Upper lobe of left lung (tissue), 6 donors: ENCODE results near the gene STAP2. TPM values are rescaled to one million over a fixed set of nuclear protein-coding genes. Genes with fewer than 3 reads are reported as not detected.

Experiments
- ATAC-seq, 2 donors: fragments of 200-7000 bp; cut with Tn5 transposase; one replicate each; pipeline ENCODE4 v1.9.1; 2022; ENCODE audit warnings: mild to moderate bottlenecking in 2 of 2, moderate library complexity in 2 of 2; ENCODE audit not compliant: low FRiP score in 2 of 2
- DNase-seq, 2 donors: peaks; one replicate each; pipeline ENCODE4 v3.0.0-alpha.2; 2019 to 2020
- H3K27ac ChIP-seq, 4 donors: fragments of 200-600 bp; sonication (generic); one replicate each; pipeline ENCODE4 v1.5.1; 2016 to 2019
- H3K27me3 ChIP-seq, 4 donors: fragments of 200-600 bp; sonication (generic); one replicate each; pipeline ENCODE4 v1.5.1; 2017 to 2019
- H3K36me3 ChIP-seq, 4 donors: fragments of 200-600 bp; sonication (generic); one replicate each; pipeline ENCODE4 v1.5.1; 2016 to 2019
- H3K4me1 ChIP-seq, 4 donors: fragments of 200-600 bp; sonication (generic); one replicate each; pipeline ENCODE4 v1.5.1; 2018 to 2019
- H3K4me3 ChIP-seq, 4 donors: fragments of 200-600 bp; sonication (generic); one replicate each; pipeline ENCODE4 v1.5.1; 2017 to 2019; ENCODE audit warnings: mild to moderate bottlenecking in 2 of 4, moderate library complexity in 1 of 4
- H3K9me3 ChIP-seq, 4 donors: fragments of 200-600 bp; sonication (generic); one replicate each; pipeline ENCODE4 v1.5.1; 2018 to 2019
- EP300 ChIP-seq, 4 donors: sonication (generic); formaldehyde crosslinking; IDR thresholded peaks; one replicate each; pipeline ENCODE4 v1.5.1; 2017; ENCODE audit warnings: antibody characterized with exemption in 4 of 4, control low read depth in 2 of 4
- POLR2A ChIP-seq, 4 donors: fragments of 450-650 bp; IDR thresholded peaks; one replicate each; pipeline ENCODE4 v1.5.1; 2016 to 2017; ENCODE audit warnings: antibody characterized with exemption in 4 of 4, mild to moderate bottlenecking in 2 of 4
- POLR2AphosphoS5 ChIP-seq, 2 donors: sonication (generic); formaldehyde crosslinking; IDR thresholded peaks; one replicate each; pipeline ENCODE4 v1.5.1; 2017; ENCODE audit warnings: antibody characterized with exemption in 2 of 2
- WGBS, 2 donors: methylation state at CpG; one replicate each; pipeline ENCODE4 v1.1.5; 2017 to 2018; 5-methylcytosine and 5-hydroxymethylcytosine counted together
- total RNA-seq, 6 donors: library from RNA; depleted of rRNA in 4 of 6; stranded (reverse); fragments of >200 nt in 4 of 6; gene quantifications; one replicate each; pipeline versions ENCODE4 v1.1.0 to v1.2.1, GENCODE V29; 2016 to 2021
- TF ChIP-seq, protein P1 (sequence below), 6 experiments: fragments of 450-650 bp in 4 of 6; fragments of 200-600 bp in 2 of 6; sonication (generic) in 2 of 6; IDR thresholded peaks; one replicate each; pipeline ENCODE4 v1.5.1; 2016 to 2019; ENCODE audit warnings: antibody characterized with exemption in 6 of 6
- donor health status: DM: no; HTN: no; CAD: no; lungs with moderate emphysema.
- donor health status: DM: no; HTN: yes; CAD: no; lungs with severe emphysema.

The STAP2 gene
- total RNA-seq, 6 donors from 2014 or later = 11.2 to 39.8 (median 14.7) TPM

GRCh38 chr19:4373013-4373367, 34.4 kb upstream of the STAP2 start:
- peaks cover 0 to 7% (median 0%) of the 10 kb centered on the region in 4 donors for H3K36me3 ChIP-seq
- 82 to 96% methylated on average over 5 to 8 of the region's 8 CpGs for WGBS, 2 donors

DNA sequence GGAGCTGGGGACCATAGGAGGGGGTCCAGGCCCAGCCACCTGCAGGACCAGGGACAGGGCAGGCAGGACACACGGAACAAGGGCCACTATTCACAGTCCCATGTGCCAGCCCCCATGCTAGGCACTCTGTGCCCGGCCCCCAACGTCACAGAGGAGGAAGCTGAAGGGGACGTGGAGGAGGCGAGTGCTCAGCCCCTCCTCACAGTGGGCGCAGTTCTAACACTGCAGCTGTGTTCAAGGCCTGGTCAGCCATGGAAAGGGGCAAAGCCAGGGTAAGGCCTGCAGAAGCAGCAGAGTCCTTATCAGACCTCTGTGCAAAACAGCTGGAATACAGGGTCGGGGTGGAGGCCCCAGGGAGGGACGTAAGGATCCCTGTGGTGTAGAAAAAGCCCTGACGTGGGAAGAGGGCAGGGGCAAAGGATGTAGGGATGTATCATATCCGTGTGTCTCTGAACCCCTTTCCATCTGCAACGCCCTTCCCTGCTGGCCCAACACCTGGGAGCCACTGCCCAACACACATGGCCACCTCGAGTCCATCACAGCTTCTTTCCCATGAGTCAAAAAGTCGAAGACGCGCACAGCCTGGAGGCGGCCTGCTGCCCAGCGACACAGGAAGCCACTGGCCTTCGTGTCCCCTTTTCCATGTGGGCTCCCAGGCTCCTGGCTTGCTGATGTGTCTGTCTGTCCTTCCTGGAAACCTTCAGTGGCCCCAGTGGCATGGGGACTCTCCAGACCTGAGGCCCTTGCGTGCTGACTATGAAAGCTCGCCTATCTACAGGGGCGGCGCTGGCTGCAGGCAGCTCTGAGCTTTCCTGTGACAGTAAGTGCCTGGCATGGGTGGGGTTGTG, 33.8 kb upstream of the STAP2 start:
- H3K27me3 ChIP-seq = no peaks in the 10 kb centered on the region
- H3K27ac ChIP-seq = peak overlapping the region in 3 of 4 donors; percentile 85
- H3K4me1 ChIP-seq = peaks cover 79 to 95% (median 91%) of the 10 kb centered on the region in 4 donors
- peaks cover 0 to 11% (median 0%) of the 10 kb centered on the region in 4 donors for H3K36me3 ChIP-seq
- no peaks in the 10 kb centered on the region for H3K9me3 ChIP-seq
- TF ChIP-seq EP300 (IDR thresholded peaks at IDR 0.05) (no peak), POLR2A (IDR thresholded peaks at IDR 0.05) (no peak), POLR2AphosphoS5 (IDR thresholded peaks at IDR 0.05) (no peak)
- TF ChIP-seq, protein P1, sequence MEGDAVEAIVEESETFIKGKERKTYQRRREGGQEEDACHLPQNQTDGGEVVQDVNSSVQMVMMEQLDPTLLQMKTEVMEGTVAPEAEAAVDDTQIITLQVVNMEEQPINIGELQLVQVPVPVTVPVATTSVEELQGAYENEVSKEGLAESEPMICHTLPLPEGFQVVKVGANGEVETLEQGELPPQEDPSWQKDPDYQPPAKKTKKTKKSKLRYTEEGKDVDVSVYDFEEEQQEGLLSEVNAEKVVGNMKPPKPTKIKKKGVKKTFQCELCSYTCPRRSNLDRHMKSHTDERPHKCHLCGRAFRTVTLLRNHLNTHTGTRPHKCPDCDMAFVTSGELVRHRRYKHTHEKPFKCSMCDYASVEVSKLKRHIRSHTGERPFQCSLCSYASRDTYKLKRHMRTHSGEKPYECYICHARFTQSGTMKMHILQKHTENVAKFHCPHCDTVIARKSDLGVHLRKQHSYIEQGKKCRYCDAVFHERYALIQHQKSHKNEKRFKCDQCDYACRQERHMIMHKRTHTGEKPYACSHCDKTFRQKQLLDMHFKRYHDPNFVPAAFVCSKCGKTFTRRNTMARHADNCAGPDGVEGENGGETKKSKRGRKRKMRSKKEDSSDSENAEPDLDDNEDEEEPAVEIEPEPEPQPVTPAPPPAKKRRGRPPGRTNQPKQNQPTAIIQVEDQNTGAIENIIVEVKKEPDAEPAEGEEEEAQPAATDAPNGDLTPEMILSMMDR (IDR thresholded peaks at IDR 0.05) = no peak
- ATAC-seq = no peak
- DNase-seq = peak in 1 of 2 donors; percentile 42
- H3K4me3 ChIP-seq = no peak overlapping the region
- 87 to 94% methylated on average over 17 to 20 of the region's 22 CpGs for WGBS, 2 donors

More at GRCh38 chr19:4373013-4373367, 34.4 kb upstream of the STAP2 start:
- no peaks in the 10 kb centered on the region for H3K9me3 ChIP-seq
- TF ChIP-seq EP300 (IDR thresholded peaks at IDR 0.05) (no peak), POLR2AphosphoS5 (IDR thresholded peaks at IDR 0.05) (no peak), POLR2A (IDR thresholded peaks at IDR 0.05) (no peak)
- TF ChIP-seq, protein P1 (IDR thresholded peaks at IDR 0.05) = no peak
- ATAC-seq (no peak), DNase-seq (peak in 1 of 2 donors; percentile 45)
- no peak overlapping the region for H3K4me3 ChIP-seq
- no peaks in the 10 kb centered on the region for H3K27me3 ChIP-seq
- H3K27ac ChIP-seq = peak overlapping the region; percentile 78 to 85 (median 85)
- peaks cover 81 to 95% (median 92%) of the 10 kb centered on the region in 4 donors for H3K4me1 ChIP-seq

GRCh38 chr19:4371247-4372164, 32.9 kb upstream of the STAP2 start:
- Histone ChIP-seq H3K9me3 (no peaks in the 10 kb centered on the region), H3K36me3 (peaks cover 0 to 18% (median under 1%) of the 10 kb centered on the region in 4 donors), H3K27me3 (no peaks in the 10 kb centered on the region), H3K4me3 (no peak overlapping the region), H3K27ac (peak overlapping the region in 3 of 4 donors; percentile 79 to 87 (median 85)), H3K4me1 (peaks cover 72 to 86% (median 82%) of the 10 kb centered on the region in 4 donors)
- TF ChIP-seq EP300 (IDR thresholded peaks at IDR 0.05) (no peak), POLR2A (IDR thresholded peaks at IDR 0.05) (no peak), POLR2AphosphoS5 (IDR thresholded peaks at IDR 0.05) (no peak)
- TF ChIP-seq, protein P1 (IDR thresholded peaks at IDR 0.05) = no peak
- WGBS, 2 donors = 87 to 91% methylated on average over 26 to 28 of the region's 31 CpGs
- no peak for ATAC-seq
- DNase-seq = peak in 1 of 2 donors; percentile 65

DNA sequence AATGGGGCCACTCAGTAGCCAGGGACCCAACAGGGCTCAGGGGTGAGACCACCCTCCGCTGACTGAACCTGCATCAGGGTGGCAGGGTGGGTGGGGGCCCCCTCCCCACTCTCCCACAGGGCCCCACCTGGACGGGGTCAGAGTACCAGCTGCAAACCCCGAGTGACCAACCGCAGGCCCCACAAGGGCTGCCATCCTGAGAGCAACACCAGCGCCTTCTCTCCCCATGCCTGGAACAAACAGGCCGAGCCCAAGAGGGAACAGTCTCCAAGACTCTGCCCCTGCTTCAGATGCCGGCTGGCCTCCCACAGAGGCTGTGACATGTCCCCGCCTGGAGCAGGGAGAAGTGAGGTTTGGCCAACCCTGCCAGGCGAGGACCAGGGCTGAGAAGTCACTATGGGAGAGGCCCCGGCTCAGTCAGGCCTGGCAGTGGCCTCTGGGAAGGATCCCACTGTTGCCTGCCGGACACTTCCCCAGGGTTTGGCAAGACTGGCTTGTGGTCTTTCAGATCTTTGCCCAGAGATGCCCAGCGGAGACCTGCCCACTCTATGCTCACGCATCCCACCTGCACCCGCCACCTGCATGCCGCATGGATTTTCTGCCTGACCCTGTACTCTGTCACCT, 31.9 kb upstream of the STAP2 start:
- H3K27me3 ChIP-seq = no peaks in the 10 kb centered on the region
- TF ChIP-seq, protein P1 (IDR thresholded peaks at IDR 0.05) = no peak
- no peak for TF ChIP-seq EP300 (IDR thresholded peaks at IDR 0.05)
- TF ChIP-seq POLR2AphosphoS5 (IDR thresholded peaks at IDR 0.05) = no peak
- TF ChIP-seq POLR2A (IDR thresholded peaks at IDR 0.05) = no peak
- peaks cover 64 to 77% (median 72%) of the 10 kb centered on the region in 4 donors for H3K4me1 ChIP-seq
- peak in 1 of 2 donors; percentile 52 for DNase-seq
- H3K36me3 ChIP-seq = peaks cover 5 to 27% (median 9%) of the 10 kb centered on the region in 4 donors
- WGBS, 2 donors = 82% methylated on average over 13 of the region's 15 CpGs; no CpG with 5 or more reads in 1 of the 2 donors
- H3K9me3 ChIP-seq = no peaks in the 10 kb centered on the region
- H3K4me3 ChIP-seq = no peak overlapping the region
- H3K27ac ChIP-seq = peak overlapping the region in 3 of 4 donors; percentile 79 to 87 (median 81)
- ATAC-seq = no peak
